HepG2 (cell line): Measurements from ENCODE around the gene PRKN. TPM values are rescaled to one million over a fixed set of nuclear protein-coding genes. Genes with fewer than 3 reads are reported as not detected.

Experiments used
- ATAC-seq: fragments of 200-7000 bp; cut with Tn5 transposase; 3 replicates; pipeline ENCODE4 v1.9.1; 2020; ENCODE audit warnings: mild to moderate bottlenecking, moderate library complexity
- BruUV-seq: library from RNA; stranded (reverse); fragments of 400-500 nt; replicated peaks from 2 replicates; lab custom pipeline; 2021; lab: Mats Ljungman, UMichigan
- CTCF ChIA-PET: fragments of 300-600 bp; formaldehyde crosslinking; extraction: SDS; loops from one replicate; lab custom pipeline; 2021; ENCODE audit warnings: low total read pairs, inconsistent platforms, low intra/inter-chr PET ratio; lab: Yijun Ruan, JAX
- POLR2A ChIA-PET: fragments of 350-600 bp; sonication (Branson Sonifier 250); formaldehyde crosslinking; loops from one replicate; lab custom pipeline; 2020; ENCODE audit warnings: antibody characterized with exemption, inconsistent platforms; lab: Yijun Ruan, JAX
- DNase-seq: peaks from one replicate; pipeline ENCODE4 v3.0.0-alpha.2; 2015; ENCODE audit warnings: low spot score
- FAIRE-seq: peaks from 3 replicates; lab custom pipeline; 2011; peaks lifted over from hg19 to GRCh38; lab: Jason Lieb, UNC
- H2AFZ ChIP-seq: one replicate; pipeline ENCODE4 v1.6.1; 2011; ENCODE audit warnings: low read length, inconsistent platforms
- H3K27ac ChIP-seq: fragments of 300-600 bp; 3 replicates; pipeline ENCODE4 v1.8.0; 2011; ENCODE audit warnings: mixed run types, mild to moderate bottlenecking, mixed read lengths, low read length, inconsistent platforms; ENCODE audit not compliant: insufficient read depth; ENCODE audit errors: extremely low read length
- H3K27me3 ChIP-seq, 2 experiments: fragments of 200-600 bp in 1 of 2; 2 replicates in 1 of 2; 3 replicates in 1 of 2; pipeline versions ENCODE4 v1.6.0 to v1.8.0; 2011; ENCODE audit warnings: low read length in 2 of 2, mild to moderate bottlenecking in 2 of 2, moderate library complexity in 2 of 2, inconsistent platforms in 1 of 2; ENCODE audit not compliant: insufficient read depth in 2 of 2, control insufficient read depth in 1 of 2
- H3K36me3 ChIP-seq, 2 experiments: fragments of 200-600 bp in 1 of 2; replicated peaks in 1 of 2; 2 replicates in 1 of 2; 3 replicates in 1 of 2; pipeline versions ENCODE4 v1.5.1 to v1.8.0; 2011; ENCODE audit warnings: low read length in 2 of 2, inconsistent platforms in 1 of 2; ENCODE audit not compliant: insufficient read depth in 2 of 2, control insufficient read depth in 1 of 2
- H3K4me1 ChIP-seq: 2 replicates; pipeline ENCODE4 v1.5.1; 2012; ENCODE audit warnings: low read length, inconsistent platforms; ENCODE audit not compliant: insufficient read depth
- H3K4me2 ChIP-seq: 2 replicates; pipeline ENCODE4 v1.6.0; 2011; ENCODE audit warnings: low read depth, low read length, inconsistent platforms
- H3K4me3 ChIP-seq, 3 experiments: fragments of 200-600 bp in 1 of 3; sonication (generic), shearing (Covaris generic) in 1 of 3; replicated peaks in 1 of 3; 2 replicates each; pipeline ENCODE4 v1.5.1; 2011 to 2016; ENCODE audit warnings: low read length in 3 of 3, inconsistent platforms in 2 of 3, low read depth in 2 of 3, mild to moderate bottlenecking in 2 of 3, control low read depth in 1 of 3, mixed read lengths in 1 of 3; ENCODE audit not compliant: insufficient read depth in 1 of 3
- H3K79me2 ChIP-seq: one replicate; pipeline ENCODE4 v1.6.1; 2011; ENCODE audit warnings: low read length, inconsistent platforms; ENCODE audit not compliant: insufficient read depth
- H3K9ac ChIP-seq: 2 replicates; pipeline ENCODE4 v1.6.0; 2011; ENCODE audit warnings: mild to moderate bottlenecking, low read depth, low read length, inconsistent platforms; ENCODE audit not compliant: insufficient read depth
- H3K9me3 ChIP-seq: 2 replicates; pipeline ENCODE4 v1.5.1; 2012; ENCODE audit warnings: mild to moderate bottlenecking, low read length
- H4K20me1 ChIP-seq: 2 replicates; pipeline ENCODE4 v1.6.0; 2011; ENCODE audit warnings: inconsistent platforms, mild to moderate bottlenecking, low read length, moderate library complexity; ENCODE audit not compliant: insufficient read depth
- CAMTA2 ChIP-seq: sonication (generic); formaldehyde crosslinking; IDR thresholded peaks from 2 replicates; pipeline ENCODE4 v1.4.0; 2020; ENCODE audit warnings: mild to moderate bottlenecking, missing genetic modification reagents, borderline replicate concordance
- CEBPB ChIP-seq: IDR thresholded peaks from 2 replicates; pipeline ENCODE4 v1.6.1; 2011; ENCODE audit warnings: low read depth, low read length, improper control_type of control experiment, borderline replicate concordance
- CSRNP1 ChIP-seq: sonication (generic); formaldehyde crosslinking; IDR thresholded peaks from 2 replicates; pipeline ENCODE4 v1.8.1; 2023; ENCODE audit warnings: mild to moderate bottlenecking, missing genetic modification reagents
- SMC3 ChIP-seq: IDR thresholded peaks from 2 replicates; pipeline ENCODE4 v1.6.1; 2011; ENCODE audit warnings: low read length, improper control_type of control experiment
- ZBTB44 ChIP-seq: sonication (generic); formaldehyde crosslinking; IDR thresholded peaks from 2 replicates; pipeline ENCODE4 v1.4.0; 2020; ENCODE audit warnings: missing genetic modification reagents
- ZNF639 ChIP-seq: conservative IDR thresholded peaks from 2 replicates; pipeline ENCODE4 v1.6.1; 2018; ENCODE audit warnings: missing genetic modification reagents
- WGBS: methylation state at CpG from one replicate; pipeline ENCODE4 v1.1.6; 2017; ENCODE audit warnings: low lambda C conversion rate; 5-methylcytosine and 5-hydroxymethylcytosine counted together
- in situ Hi-C: cut with HindIII; loops from 2 replicates; pipeline ENCODE4 v1.10.0; 2017; ENCODE audit warnings: low pct_unique_long_range_greater_than_20kb; ENCODE audit not compliant: extremely low pct_ligation_motif_present
- intact Hi-C: fragments of 100-400 bp; cut with micrococcal nuclease; formaldehyde crosslinking; loops from one replicate; pipeline ENCODE4 v1.10.0; 2022; ENCODE audit not compliant: unreplicated experiment
- polyA plus RNA-seq, 8 experiments: library from polyadenylated mRNA; depleted of rRNA in 3 of 8; stranded (reverse) in 7 of 8; unstranded in 1 of 8; fragments of >200 nt; fragmentation: Illumina TruSeq in 4 of 8; extraction: Trizol in 4 of 8; gene quantifications; 2 replicates each; pipeline versions ENCODE4 v1.2.1 to v1.2.3, GENCODE V29; 2011 to 2016; ENCODE audit warnings: low read depth in 4 of 8, missing spikeins in 1 of 8, mixed read lengths in 1 of 8; ENCODE audit not compliant: insufficient read depth in 1 of 8
- total RNA-seq, 5 experiments: library from RNA; depleted of rRNA; stranded (reverse); fragments of >200 nt; fragmentation: Illumina TruSeq; extraction: Trizol; gene quantifications; 2 replicates each; pipeline ENCODE4 v1.2.3, GENCODE V29; 2016; ENCODE audit warnings: low read depth in 1 of 5

Gene PRKN
- total and polyA plus RNA-seq, 2 of the 13 experiments (the other 11 are each of a cell fraction or from before 2014, with no cell fraction given): 0.31 to 0.44 TPM

GRCh38 chr6:162777091-162777490, 49.5 kb upstream of the PRKN start:
- intact Hi-C loops (no loop called here), in situ Hi-C loops (no loop called here)
- Histone ChIP-seq H3K9me3 (peaks cover 31% of the 10 kb centered on the region), H3K27me3 (no peaks in the 10 kb centered on the region), H4K20me1 (no peaks in the 10 kb centered on the region), H3K79me2 (no peaks in the 10 kb centered on the region), H3K36me3 (no peaks in the 10 kb centered on the region), H3K4me3 (no peak overlapping the region), H3K4me1 (no peaks in the 10 kb centered on the region), H2AFZ (no peak overlapping the region), H3K27ac (no peak overlapping the region), H3K9ac (no peak overlapping the region), H3K4me2 (no peak overlapping the region)
- BruUV-seq: no TSS peak
- ChIA-PET POLR2A (no interaction called here), CTCF (no interaction called here)
- TF ChIP-seq CSRNP1 (no peak), ZNF639 (CRISPR knock-in tag) (no peak), CAMTA2 (CRISPR knock-in tag) (no peak), ZBTB44 (CRISPR knock-in tag) (no peak), CEBPB (no peak), SMC3 (no peak)
- WGBS: 27% methylated on average over 7 of the region's 7 CpGs
- no peak for FAIRE-seq
- no peak for ATAC-seq
- no peak for DNase-seq
